CD4-positive, alpha-beta memory T cell (primary cell): Measurements from ENCODE around the gene OGFOD2. TPM values are rescaled to one million over a fixed set of nuclear protein-coding genes. Genes with fewer than 3 reads are reported as not detected.
A peak's percentile ranks its signal among the peaks of the same experiment; 100 is the strongest.

ENCODE experiments used
- CTCF ChIA-PET: fragments of 350-600 bp; sonication (Branson Sonifier 250); formaldehyde crosslinking; loops from one replicate; lab custom pipeline; 2021; ENCODE audit warnings: inconsistent platforms; ENCODE audit not compliant: partially characterized antibody; lab: Charles Lee
- POLR2A ChIA-PET: fragments of 350-600 bp; sonication (Branson Sonifier 250); formaldehyde crosslinking; loops from one replicate; lab custom pipeline; 2021; ENCODE audit not compliant: partially characterized antibody; lab: Charles Lee
- DNase-seq, 5 donors: peaks; one replicate each; pipeline versions ENCODE4 v3.0.0 to v3.0.0-alpha.2; 2020 to 2022; ENCODE audit warnings: mixed read lengths in 1 of 5
- H3K27ac ChIP-seq: one replicate; pipeline ENCODE4 v1.7.0; 2013; ENCODE audit warnings: low read depth, low read length
- H3K27me3 ChIP-seq: 2 replicates; pipeline ENCODE4 v1.7.0; 2013; ENCODE audit warnings: mild to moderate bottlenecking, low read length, moderate library complexity; ENCODE audit not compliant: insufficient read depth
- H3K36me3 ChIP-seq: 2 replicates; pipeline ENCODE4 v1.7.0; 2013; ENCODE audit warnings: mild to moderate bottlenecking, low read length, moderate library complexity; ENCODE audit not compliant: insufficient read depth
- H3K4me1 ChIP-seq: 2 replicates; pipeline ENCODE4 v1.7.0; 2013; ENCODE audit warnings: mild to moderate bottlenecking, low read length, moderate library complexity; ENCODE audit not compliant: insufficient read depth
- H3K4me3 ChIP-seq, 2 donors: one replicate each; pipeline ENCODE4 v1.7.0; 2013; ENCODE audit warnings: low read length in 2 of 2, mild to moderate bottlenecking in 1 of 2
- H3K9me3 ChIP-seq, 2 donors: one replicate each; pipeline ENCODE4 v1.7.0; 2013; ENCODE audit warnings: low read length in 2 of 2, control low read depth in 1 of 2; ENCODE audit not compliant: control insufficient read depth in 1 of 2
- H3K27ac Mint-ChIP-seq, 7 donors: one replicate each; pipeline ENCODE4 v1.8.0; 2020 to 2021; ENCODE audit warnings: mixed read lengths in 7 of 7, mild to moderate bottlenecking in 6 of 7, inconsistent platforms in 3 of 7, moderate library complexity in 3 of 7
- H3K27me3 Mint-ChIP-seq, 2 donors: one replicate each; pipeline ENCODE4 v1.8.0; 2020 to 2021; ENCODE audit warnings: mixed read lengths in 2 of 2
- H3K36me3 Mint-ChIP-seq, 2 donors: one replicate each; pipeline ENCODE4 v1.8.0; 2020 to 2021; ENCODE audit warnings: mixed read lengths in 2 of 2, inconsistent platforms in 1 of 2, mild to moderate bottlenecking in 1 of 2
- H3K4me1 Mint-ChIP-seq, 4 donors: one replicate each; pipeline ENCODE4 v1.8.0; 2020 to 2021; ENCODE audit warnings: mixed read lengths in 4 of 4, mild to moderate bottlenecking in 1 of 4
- H3K4me3 Mint-ChIP-seq, 8 donors: one replicate each; pipeline ENCODE4 v1.8.0; 2020 to 2021; ENCODE audit warnings: mixed read lengths in 8 of 8, mild to moderate bottlenecking in 7 of 8, moderate library complexity in 6 of 8, inconsistent platforms in 3 of 8
- H3K9me3 Mint-ChIP-seq, 8 donors: one replicate each; pipeline ENCODE4 v1.8.0; 2020 to 2021; ENCODE audit warnings: mixed read lengths in 8 of 8, mild to moderate bottlenecking in 5 of 8, inconsistent platforms in 3 of 8, moderate library complexity in 1 of 8
- intact Hi-C: fragments of 100-400 bp; cut with micrococcal nuclease; formaldehyde crosslinking; loops from one replicate; pipeline ENCODE4 v1.15.1; 2023
- polyA plus RNA-seq, 2 donors: library from polyadenylated mRNA; unstranded; fragments of 300-500 nt; fragmentation: Illumina TruSeq; gene quantifications; one replicate each; pipeline ENCODE4 v1.2.3, GENCODE V29; 2021
- total RNA-seq, 2 experiments: library from RNA; stranded (reverse); gene quantifications; one replicate each; pipeline ENCODE4 v1.2.3, GENCODE V29; 2021

OGFOD2 gene
- total and polyA plus RNA-seq, 4 experiments from 2014 or later = 13.9 to 46.6 (median 27.1) TPM

GRCh38 chr12:122966743-122967550, 8.1 kb upstream of the OGFOD2 start:
- Histone ChIP-seq H3K4me3 (no peak overlapping the region), H3K27me3 (no peaks in the 10 kb centered on the region), H3K27ac (no peak overlapping the region), H3K36me3 (no peaks in the 10 kb centered on the region), H3K4me1 (peaks cover 11% of the 10 kb centered on the region), H3K9me3 (no peaks in the 10 kb centered on the region)
- H3K27me3 Mint-ChIP-seq = no peaks in the 10 kb centered on the region
- H3K36me3 Mint-ChIP-seq = no peaks in the 10 kb centered on the region
- no peak for DNase-seq
- ChIA-PET CTCF (interaction anchor here (0.6 to 3.1 kb wide), 5 partner anchors 11 to 271 kb away, joined by 3 to 10 read pairs (median 6); no protein-coding TSS in a partner anchor), POLR2A (interaction anchor here (0.6 to 1.9 kb wide), 16 partner anchors 8 to 266 kb away, joined by 3 to 24 read pairs (median 4); partner anchors contain the start of genes ARL6IP4, CCDC62, MPHOSPH9 and MTRFR)
- intact Hi-C loops = loop anchor here (1.0 kb wide), 1 partner anchor 7 kb away; no protein-coding TSS in a partner anchor
- peak overlapping the region; percentile 15 to 67 (median 36) for H3K4me3 Mint-ChIP-seq
- H3K4me1 Mint-ChIP-seq = peaks cover 5 to 11% (median 8%) of the 10 kb centered on the region in 4 donors
- H3K9me3 Mint-ChIP-seq = no peaks in the 10 kb centered on the region
- peak overlapping the region in 6 of 7 donors; percentile 33 to 86 (median 58) for H3K27ac Mint-ChIP-seq

- peak overlapping the region in 1 of 7 donors; percentile 30 for H3K27ac Mint-ChIP-seq
- H3K36me3 Mint-ChIP-seq = no peaks in the 10 kb centered on the region
- H3K36me3 ChIP-seq = no peaks in the 10 kb centered on the region
- H3K27ac ChIP-seq = no peak overlapping the region
- POLR2A ChIA-PET = interaction anchor here (0.6 to 1.0 kb wide), 2 partner anchors 12 to 892 kb away, joined by 3 to 4 read pairs; no protein-coding TSS in a partner anchor
- H3K4me3 Mint-ChIP-seq = no peak overlapping the region
- H3K27me3 ChIP-seq = no peaks in the 10 kb centered on the region
- CTCF ChIA-PET = interaction anchor here (1.1 to 3.1 kb wide), 3 partner anchors 10 to 270 kb away, joined by 3 to 10 read pairs (median 4); no protein-coding TSS in a partner anchor
- no peaks in the 10 kb centered on the region for H3K27me3 Mint-ChIP-seq
- intact Hi-C loops = no loop called here
- no peak overlapping the region for H3K4me3 ChIP-seq
- DNase-seq = no peak
- H3K4me1 ChIP-seq = peaks cover 11% of the 10 kb centered on the region
- no peaks in the 10 kb centered on the region for H3K9me3 ChIP-seq
- peaks cover 5 to 14% (median 10%) of the 10 kb centered on the region in 4 donors for H3K4me1 Mint-ChIP-seq
- no peaks in the 10 kb centered on the region for H3K9me3 Mint-ChIP-seq
These were observed 6.9 kb upstream of the OGFOD2 start for GRCh38 chr12:122968104-122968503.

- intact Hi-C loops = loop anchor here (10.0 kb wide), 1 partner anchor 445 kb away; the partner anchor contains the start of genes KNTC1 and RSRC2
- Histone ChIP-seq H3K27me3 (no peaks in the 10 kb centered on the region), H3K4me1 (peaks cover 18% of the 10 kb centered on the region), H3K27ac (no peak overlapping the region), H3K9me3 (no peaks in the 10 kb centered on the region), H3K36me3 (no peaks in the 10 kb centered on the region), H3K4me3 (no peak overlapping the region)
- no peaks in the 10 kb centered on the region for H3K27me3 Mint-ChIP-seq
- peaks cover 8 to 22% (median 16%) of the 10 kb centered on the region in 4 donors for H3K4me1 Mint-ChIP-seq
- no peak for DNase-seq
- H3K4me3 Mint-ChIP-seq = no peak overlapping the region
- H3K27ac Mint-ChIP-seq = peak overlapping the region in 1 of 7 donors; percentile 72
- peaks cover 0 to 3% (median 0%) of the 10 kb centered on the region in 8 donors for H3K9me3 Mint-ChIP-seq
- ChIA-PET CTCF (interaction anchor here (1.0 to 3.8 kb wide), 2 partner anchors 176 to 269 kb away, joined by 3 to 13 read pairs; no protein-coding TSS in a partner anchor), POLR2A (interaction anchor here (1.4 kb wide), 1 partner anchor 12 kb away, joined by 3 read pairs; no protein-coding TSS in a partner anchor)
- H3K36me3 Mint-ChIP-seq = peaks cover 0 to 3% of the 10 kb centered on the region in 2 donors
These were observed 5.4 kb upstream of the OGFOD2 start for GRCh38 chr12:122969676-122970075.

GRCh38 chr12:122974274-122974891, 661 bp upstream of the OGFOD2 start:
- peak overlapping the region; percentile 89 to 99 (median 98) for H3K4me3 Mint-ChIP-seq
- H3K4me1 Mint-ChIP-seq = peaks cover 10 to 49% (median 30%) of the 10 kb centered on the region in 4 donors

GRCh38 chr12:122975790-122976647, 975 bp downstream of the OGFOD2 start:
- ChIA-PET CTCF (interaction anchor here (1.6 kb wide), 1 partner anchor 78 kb away, joined by 4 read pairs; no protein-coding TSS in a partner anchor), POLR2A (interaction anchor here (0.8 to 3.7 kb wide), 15 partner anchors 8 to 626 kb away, joined by 3 to 67 read pairs (median 8); partner anchors contain the start of genes ABCB9, DDX55, MPHOSPH9 and MTRFR)
- no peaks in the 10 kb centered on the region for H3K9me3 ChIP-seq
- H3K4me1 Mint-ChIP-seq = peaks cover 8 to 57% (median 38%) of the 10 kb centered on the region in 4 donors
- peak overlapping the region; percentile 71 to 100 for H3K4me3 ChIP-seq
- H3K27ac Mint-ChIP-seq = peak overlapping the region; percentile 47 to 100 (median 99)
- no peaks in the 10 kb centered on the region for H3K27me3 Mint-ChIP-seq
- peaks cover 0 to 18% of the 10 kb centered on the region in 2 donors for H3K36me3 Mint-ChIP-seq
- peak overlapping the region; percentile 98 for H3K27ac ChIP-seq
- no peaks in the 10 kb centered on the region for H3K27me3 ChIP-seq
- H3K4me3 Mint-ChIP-seq = peak overlapping the region; percentile 89 to 99 (median 98)
- peaks cover 12% of the 10 kb centered on the region for H3K36me3 ChIP-seq
- peaks cover 49% of the 10 kb centered on the region for H3K4me1 ChIP-seq
- DNase-seq = no peak
- H3K9me3 Mint-ChIP-seq = peaks cover 0 to 3% (median 0%) of the 10 kb centered on the region in 8 donors
- intact Hi-C loops = loop anchor here (1.0 to 10.0 kb wide), 7 partner anchors 79 to 749 kb away; partner anchors contain the start of genes DIABLO, KNTC1, MPHOSPH9 and MTRFR

More at GRCh38 chr12:122974274-122974891, 661 bp upstream of the OGFOD2 start:
- Mint-ChIP-seq H3K36me3 (peaks cover 0 to 15% of the 10 kb centered on the region in 2 donors), H3K9me3 (peaks cover 0 to 3% (median 0%) of the 10 kb centered on the region in 8 donors), H3K27ac (peak overlapping the region; percentile 98 to 100 (median 99)), H3K27me3 (no peaks in the 10 kb centered on the region)
- H3K27ac ChIP-seq = peak overlapping the region; percentile 98
- ChIA-PET CTCF (interaction anchor here (0.9 to 2.3 kb wide), 5 partner anchors 22 to 264 kb away, joined by 3 to 5 read pairs (median 4); no protein-coding TSS in a partner anchor), POLR2A (interaction anchor here (0.5 to 3.7 kb wide), 28 partner anchors 8 to 870 kb away, joined by 3 to 67 read pairs (median 4); partner anchors contain the start of genes ABCB9, DDX55, MPHOSPH9 and MTRFR)
- H3K9me3 ChIP-seq = no peaks in the 10 kb centered on the region
- peak; percentile 97 to 99 (median 98) for DNase-seq
- H3K4me3 ChIP-seq = peak overlapping the region; percentile 71 to 100
- intact Hi-C loops = loop anchor here (1.0 to 10.0 kb wide), 8 partner anchors 8 to 748 kb away; partner anchors contain the start of genes ABCB9, DDX55, DIABLO and KNTC1
- H3K4me1 ChIP-seq = peaks cover 41% of the 10 kb centered on the region
- peaks cover 12% of the 10 kb centered on the region for H3K36me3 ChIP-seq
- H3K27me3 ChIP-seq = no peaks in the 10 kb centered on the region

GRCh38 chr12:122976648-122976975, 1.6 kb downstream of the OGFOD2 start:
- DNase-seq = no peak
- Mint-ChIP-seq H3K4me1 (peaks cover 10 to 60% (median 41%) of the 10 kb centered on the region in 4 donors), H3K27me3 (no peaks in the 10 kb centered on the region), H3K36me3 (peaks cover 0 to 21% of the 10 kb centered on the region in 2 donors), H3K27ac (peak overlapping the region in 2 of 7 donors; percentile 98 to 100), H3K9me3 (peaks cover 0 to 3% (median 0%) of the 10 kb centered on the region in 8 donors), H3K4me3 (peak overlapping the region in 6 of 8 donors; percentile 66 to 99 (median 94))
- Histone ChIP-seq H3K9me3 (no peaks in the 10 kb centered on the region), H3K36me3 (peaks cover 13% of the 10 kb centered on the region), H3K27ac (peak overlapping the region; percentile 98), H3K27me3 (no peaks in the 10 kb centered on the region), H3K4me3 (no peak overlapping the region), H3K4me1 (peaks cover 54% of the 10 kb centered on the region)
- intact Hi-C loops = loop anchor here (10.0 kb wide), 1 partner anchor 452 kb away; the partner anchor contains the start of genes KNTC1 and RSRC2
- ChIA-PET CTCF (no interaction called here), POLR2A (interaction anchor here (0.8 to 3.7 kb wide), 4 partner anchors 10 to 257 kb away, joined by 3 to 67 read pairs (median 28); partner anchors contain the start of genes ABCB9, MPHOSPH9, MTRFR and VPS37B)
